SU-DHL-6 (cell line): Measurements from ENCODE around the gene LRRC4C.

Source experiments
- CTCF ChIP-seq: fragments of 200-600 bp; sonication (generic); IDR thresholded peaks from one replicate; pipeline ENCODE4 v1.5.1; 2017; ENCODE audit warnings: antibody characterized with exemption, mild to moderate bottlenecking, low read length, moderate library complexity; ENCODE audit not compliant: insufficient read depth, poor library complexity, severe bottlenecking
- EZH2phosphoT487 ChIP-seq: fragments of 200-600 bp; sonication (generic), shearing (Covaris generic); conservative IDR thresholded peaks from 2 replicates; pipeline ENCODE4 v1.6.1; 2018; ENCODE audit warnings: mild to moderate bottlenecking, antibody characterized with exemption, low read length, moderate library complexity, mixed read lengths

- TF ChIP-seq CTCF (no peak), EZH2phosphoT487 (no peak)
These were observed 313.1 kb downstream of the LRRC4C start for GRCh38 chr11:41146326-41146725.
